ENCODE data around the gene LACTB. TPM values are rescaled to one million over a fixed set of nuclear protein-coding genes. Genes with fewer than 3 reads are reported as not detected.
A peak's percentile ranks its signal among the peaks of the same experiment; 100 is the strongest.
"Not testable (repeated sequence)": the region's sequence is repeated elsewhere in the genome, so short reads cannot be mapped to it uniquely, and the experiment has no call there.

Gene LACTB
- total RNA-seq, 6 experiments from 2014 or later: 16.4 to 34.8 (median 21.5) TPM

DNA sequence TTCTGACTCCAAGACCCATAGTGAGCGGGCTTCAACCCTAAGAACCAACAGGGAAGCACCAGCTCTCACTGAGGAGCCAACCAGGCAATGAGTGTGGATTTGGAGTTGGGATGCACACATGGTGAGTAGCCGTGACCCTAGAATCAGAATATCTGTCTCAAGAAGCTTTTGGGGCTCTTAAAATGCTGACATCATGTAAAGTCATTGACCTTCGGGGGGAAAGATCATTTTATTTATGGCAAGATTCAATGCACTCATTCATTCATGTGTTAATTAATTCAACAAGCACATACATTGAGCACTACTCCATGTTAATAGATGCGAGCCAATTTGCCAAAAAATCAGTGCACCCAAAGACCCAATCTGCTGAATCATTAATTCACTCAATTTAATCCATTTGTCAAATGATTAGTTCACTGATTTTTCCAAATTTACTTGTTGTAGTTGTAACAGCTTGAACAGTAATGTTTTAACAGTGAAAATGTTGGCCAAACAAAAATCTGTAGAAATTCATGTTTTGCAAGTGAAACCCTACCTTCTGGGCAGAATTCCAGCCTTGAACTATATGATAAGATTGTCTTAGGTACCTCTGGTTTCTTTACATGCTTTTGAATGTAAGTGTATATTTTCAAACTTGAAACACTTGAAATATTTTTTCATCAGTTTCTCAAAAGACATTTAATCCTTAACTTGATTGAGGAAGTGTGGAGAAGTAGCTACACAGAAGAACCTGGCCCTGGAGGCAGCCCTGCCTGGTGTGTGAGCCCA, 29.8 kb upstream of the LACTB start:
- 81% methylated on average over 3 of the region's 4 CpGs for WGBS (ENCODE audit: insufficient coverage, low coverage, low lambda C conversion rate, missing lambda C conversion rate)
- no peak overlapping the region for H3K27ac ChIP-seq
- no peaks in the 10 kb centered on the region for H3K27me3 ChIP-seq
- H3K9me3 ChIP-seq: no peaks in the 10 kb centered on the region
- intact Hi-C loops (cut with DNase I): loop anchor here in 1 of 2 donors (10.0 kb wide), 2 partner anchors 47 to 307 kb away; partner anchors contain the start of gene TPM1
- no peak for ATAC-seq
- no peak for DNase-seq
- TF ChIP-seq, protein P1, sequence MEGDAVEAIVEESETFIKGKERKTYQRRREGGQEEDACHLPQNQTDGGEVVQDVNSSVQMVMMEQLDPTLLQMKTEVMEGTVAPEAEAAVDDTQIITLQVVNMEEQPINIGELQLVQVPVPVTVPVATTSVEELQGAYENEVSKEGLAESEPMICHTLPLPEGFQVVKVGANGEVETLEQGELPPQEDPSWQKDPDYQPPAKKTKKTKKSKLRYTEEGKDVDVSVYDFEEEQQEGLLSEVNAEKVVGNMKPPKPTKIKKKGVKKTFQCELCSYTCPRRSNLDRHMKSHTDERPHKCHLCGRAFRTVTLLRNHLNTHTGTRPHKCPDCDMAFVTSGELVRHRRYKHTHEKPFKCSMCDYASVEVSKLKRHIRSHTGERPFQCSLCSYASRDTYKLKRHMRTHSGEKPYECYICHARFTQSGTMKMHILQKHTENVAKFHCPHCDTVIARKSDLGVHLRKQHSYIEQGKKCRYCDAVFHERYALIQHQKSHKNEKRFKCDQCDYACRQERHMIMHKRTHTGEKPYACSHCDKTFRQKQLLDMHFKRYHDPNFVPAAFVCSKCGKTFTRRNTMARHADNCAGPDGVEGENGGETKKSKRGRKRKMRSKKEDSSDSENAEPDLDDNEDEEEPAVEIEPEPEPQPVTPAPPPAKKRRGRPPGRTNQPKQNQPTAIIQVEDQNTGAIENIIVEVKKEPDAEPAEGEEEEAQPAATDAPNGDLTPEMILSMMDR (IDR thresholded peaks at IDR 0.05): no peak
- TF ChIP-seq POLR2A (IDR thresholded peaks at IDR 0.05): no peak
- no peaks in the 10 kb centered on the region for H3K36me3 ChIP-seq
- H3K4me3 ChIP-seq: no peak overlapping the region
- no peaks in the 10 kb centered on the region for H3K4me1 ChIP-seq

DNA sequence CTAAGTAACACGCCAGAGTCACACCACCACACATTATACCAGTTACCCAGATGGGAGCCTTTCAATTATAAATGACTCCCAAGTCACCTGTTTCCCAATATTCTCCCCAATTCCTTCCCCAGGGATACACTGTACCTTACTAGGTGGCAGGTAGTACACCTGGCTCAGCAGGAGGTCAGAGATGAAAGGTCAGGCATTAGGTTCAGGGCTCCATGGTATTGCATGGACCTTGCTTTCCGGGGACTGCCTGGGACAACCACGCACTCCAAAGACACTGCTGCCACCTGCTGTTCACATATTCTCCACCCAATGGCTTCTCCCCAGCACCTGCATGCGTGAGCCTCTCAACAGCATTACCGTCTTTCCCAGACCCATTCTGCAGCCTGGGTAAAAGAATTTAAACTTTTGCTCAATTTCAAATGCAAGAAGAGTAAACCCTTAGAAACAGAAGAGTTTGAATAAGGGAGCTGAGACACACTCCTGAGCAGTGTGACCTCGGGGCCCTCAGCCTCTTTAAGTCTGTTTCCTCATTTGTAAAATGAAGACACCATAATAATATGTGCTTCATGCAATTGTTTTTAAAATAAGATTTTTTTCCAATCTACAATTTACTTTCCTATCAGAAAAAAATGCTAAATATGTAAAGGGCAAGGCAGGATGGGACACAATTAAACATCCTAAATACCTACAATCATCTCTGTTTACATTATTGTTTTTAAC, 28.0 kb upstream of the LACTB start:
- peak; percentile 99 to 100 (median 100) for ATAC-seq
- Histone ChIP-seq H3K4me3 (no peak overlapping the region), H3K4me1 (no peaks in the 10 kb centered on the region), H3K9me3 (no peaks in the 10 kb centered on the region), H3K27ac (no peak overlapping the region), H3K27me3 (no peaks in the 10 kb centered on the region), H3K36me3 (no peaks in the 10 kb centered on the region)
- peak; percentile 76 to 88 (median 85) for DNase-seq
- TF ChIP-seq, protein P1 (IDR thresholded peaks at IDR 0.05): peak; percentile 87 to 92 (median 89)
- TF ChIP-seq POLR2A (IDR thresholded peaks at IDR 0.05): no peak
- intact Hi-C loops (cut with DNase I): loop anchor here in 1 of 2 donors (10.0 kb wide), 2 partner anchors 49 to 309 kb away; partner anchors contain the start of gene TPM1
- 19% methylated on average over 6 of the region's 6 CpGs for WGBS (ENCODE audit: insufficient coverage, low coverage, low lambda C conversion rate, missing lambda C conversion rate)

GRCh38 chr15:63094495-63094931, 27.1 kb upstream of the LACTB start:
- Histone ChIP-seq H3K27ac (no peak overlapping the region), H3K4me3 (no peak overlapping the region), H3K9me3 (no peaks in the 10 kb centered on the region), H3K36me3 (no peaks in the 10 kb centered on the region), H3K4me1 (no peaks in the 10 kb centered on the region), H3K27me3 (no peaks in the 10 kb centered on the region)
- no peak for ATAC-seq
- no peak for DNase-seq
- no peak for TF ChIP-seq POLR2A (IDR thresholded peaks at IDR 0.05)
- TF ChIP-seq, protein P1 (IDR thresholded peaks at IDR 0.05): no peak
- WGBS (ENCODE audit: insufficient coverage, low coverage, low lambda C conversion rate, missing lambda C conversion rate): 67% methylated on average over 2 of the region's 2 CpGs
- intact Hi-C loops (cut with DNase I): loop anchor here in 1 of 2 donors (10.0 kb wide), 2 partner anchors 50 to 310 kb away; partner anchors contain the start of gene TPM1

GRCh38 chr15:63096178-63096577, 25.5 kb upstream of the LACTB start:
- no peak for DNase-seq
- no peaks in the 10 kb centered on the region for H3K4me1 ChIP-seq
- TF ChIP-seq, protein P1 (IDR thresholded peaks at IDR 0.05): no peak
- TF ChIP-seq POLR2A (IDR thresholded peaks at IDR 0.05): no peak
- H3K36me3 ChIP-seq: no peaks in the 10 kb centered on the region
- 94% methylated on average over 4 of the region's 4 CpGs for WGBS (ENCODE audit: insufficient coverage, low coverage, low lambda C conversion rate, missing lambda C conversion rate)
- no peaks in the 10 kb centered on the region for H3K27me3 ChIP-seq
- no peaks in the 10 kb centered on the region for H3K9me3 ChIP-seq
- intact Hi-C loops (cut with DNase I): loop anchor here in 1 of 2 donors (10.0 kb wide), 2 partner anchors 51 to 311 kb away; partner anchors contain the start of gene TPM1
- H3K4me3 ChIP-seq: no peak overlapping the region
- no peak for ATAC-seq
- no peak overlapping the region for H3K27ac ChIP-seq

DNA sequence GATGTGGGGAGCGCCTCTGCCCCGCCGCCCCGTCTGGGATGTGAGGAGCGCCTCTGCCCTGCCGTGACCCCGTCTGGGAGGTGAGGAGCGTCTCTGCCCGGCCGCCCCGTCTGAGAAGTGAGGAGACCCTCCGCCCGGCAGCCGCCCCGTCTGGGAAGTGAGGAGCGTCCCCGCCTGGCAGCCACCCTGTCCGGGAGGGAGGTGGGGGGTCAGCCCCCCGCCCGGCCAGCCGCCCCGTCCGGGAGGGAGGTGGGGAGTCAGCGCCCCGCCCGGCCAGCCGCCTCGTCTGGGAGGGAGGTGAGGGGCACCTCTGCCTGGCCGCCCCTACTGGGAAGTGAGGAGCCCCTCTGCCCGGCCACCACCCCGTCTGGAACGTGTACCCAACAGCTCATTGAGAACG, 22.8 kb upstream of the LACTB start:
- intact Hi-C loops (cut with DNase I): loop anchor here in 1 of 2 donors (10.0 kb wide), 2 partner anchors 54 to 314 kb away; partner anchors contain the start of gene TPM1

DNA sequence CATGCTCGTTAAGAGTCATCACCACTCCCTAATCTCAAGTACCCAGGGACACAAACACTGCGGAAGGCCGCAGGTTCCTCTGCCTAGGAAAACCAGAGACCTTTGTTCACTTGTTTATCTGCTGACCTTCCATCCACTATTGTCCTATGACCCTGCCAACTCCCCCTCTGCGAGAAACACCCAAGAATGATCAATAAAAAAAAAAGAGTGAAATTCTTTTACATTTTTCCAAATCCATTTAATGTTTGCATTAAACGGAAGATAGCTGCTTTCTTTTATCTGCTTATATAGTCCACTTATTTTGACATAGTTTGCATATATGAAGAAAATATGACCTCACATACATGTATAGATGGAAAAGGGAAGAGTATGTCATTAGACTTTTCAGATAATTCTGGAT, 22.1 kb upstream of the LACTB start:
- not testable (repeated sequence) for H3K27me3 ChIP-seq, H3K27ac ChIP-seq, DNase-seq, H3K36me3 ChIP-seq, H3K9me3 ChIP-seq, H3K4me1 ChIP-seq, ATAC-seq, H3K4me3 ChIP-seq
- intact Hi-C loops (cut with DNase I): loop anchor here in 1 of 2 donors (10.0 kb wide), 2 partner anchors 55 to 315 kb away; partner anchors contain the start of gene TPM1
- WGBS (ENCODE audit: insufficient coverage, low coverage, low lambda C conversion rate, missing lambda C conversion rate): 21% methylated on average over 3 of the region's 5 CpGs

More for the DNA sequence above, 22.8 kb upstream of the LACTB start:
- not testable (repeated sequence) for H3K4me3 ChIP-seq, H3K4me1 ChIP-seq, H3K36me3 ChIP-seq, H3K27ac ChIP-seq, ATAC-seq, H3K27me3 ChIP-seq, H3K9me3 ChIP-seq, DNase-seq
- WGBS (ENCODE audit: insufficient coverage, low coverage, low lambda C conversion rate, missing lambda C conversion rate): 80% methylated on average over 1 of the region's 33 CpGs
